Suppressor macrophage treated with lipopolysaccharide for 4 hours (primary cell): ENCODE data around the gene LENEP.

Experiments used
- DNase-seq: peaks from one replicate; pipeline ENCODE4 v3.0.0-alpha.2; 2020

The LENEP gene

GRCh38 chr1:154999571-155000410 lies 6.4 kb downstream of the LENEP start:
- DNase-seq, result no peak

DNA sequence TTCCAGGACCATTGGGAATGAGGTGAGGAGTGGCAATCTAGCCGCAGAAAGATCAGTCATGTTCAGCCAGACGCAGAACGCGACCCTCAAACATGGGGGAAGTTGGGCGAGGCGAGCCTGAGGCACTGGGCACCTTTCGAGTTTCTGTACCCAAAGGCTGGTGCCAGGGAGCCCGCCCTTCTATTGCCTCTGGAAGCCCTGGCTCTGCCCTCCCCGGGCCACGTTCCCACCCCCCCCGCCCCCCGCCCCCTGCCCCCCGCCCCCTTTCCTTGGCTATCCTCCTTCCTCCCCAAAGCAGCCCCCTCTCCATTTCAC lies 7.0 kb downstream of the LENEP start:
- DNase-seq, result no peak

GRCh38 chr1:155000726-155001424 lies 7.5 kb downstream of the LENEP start:
- peak; percentile 70 for DNase-seq

- no peak for DNase-seq
Measured at GRCh38 chr1:155001425-155001674, 8.0 kb downstream of the LENEP start.

DNA sequence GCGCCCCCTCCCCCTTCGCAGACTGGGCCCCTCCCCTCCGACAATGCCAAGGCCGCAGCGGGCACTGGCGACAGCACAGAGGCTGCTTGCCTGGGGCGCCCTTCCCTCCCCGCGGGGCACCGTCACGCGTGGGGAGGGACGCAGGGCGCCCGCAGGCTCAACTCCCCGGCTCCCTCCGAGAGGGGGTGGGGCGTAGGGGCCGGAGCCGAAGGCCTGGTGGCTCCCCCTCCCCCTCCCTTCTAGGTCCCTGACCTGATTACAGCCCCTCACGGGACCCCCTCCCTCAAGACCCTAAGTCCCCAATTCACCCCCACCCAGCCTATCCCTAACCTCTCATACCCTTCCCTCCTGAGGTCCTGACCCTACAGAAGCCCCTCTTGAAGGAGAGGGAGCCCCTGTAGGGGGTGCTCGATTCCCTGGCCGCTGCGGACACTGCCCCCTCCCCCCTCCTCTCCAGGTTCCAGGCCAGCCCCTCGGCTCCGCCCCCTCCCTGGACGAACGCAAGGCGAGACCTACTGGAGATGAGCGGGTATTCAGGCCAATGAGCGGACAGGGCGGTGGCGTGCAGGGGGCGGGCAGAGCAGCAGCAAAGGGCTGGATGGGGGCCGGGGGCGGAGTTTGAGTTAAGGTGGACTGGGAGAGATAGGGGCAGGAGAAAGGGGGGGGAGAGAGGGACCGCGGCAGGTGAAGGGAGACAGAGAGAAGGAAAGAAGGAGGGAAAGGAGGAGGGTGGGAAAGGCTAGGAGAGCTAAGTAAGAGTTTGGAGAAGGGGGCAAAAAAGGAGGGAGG lies 8.5 kb downstream of the LENEP start:
- peak; percentile 99 for DNase-seq

DNA sequence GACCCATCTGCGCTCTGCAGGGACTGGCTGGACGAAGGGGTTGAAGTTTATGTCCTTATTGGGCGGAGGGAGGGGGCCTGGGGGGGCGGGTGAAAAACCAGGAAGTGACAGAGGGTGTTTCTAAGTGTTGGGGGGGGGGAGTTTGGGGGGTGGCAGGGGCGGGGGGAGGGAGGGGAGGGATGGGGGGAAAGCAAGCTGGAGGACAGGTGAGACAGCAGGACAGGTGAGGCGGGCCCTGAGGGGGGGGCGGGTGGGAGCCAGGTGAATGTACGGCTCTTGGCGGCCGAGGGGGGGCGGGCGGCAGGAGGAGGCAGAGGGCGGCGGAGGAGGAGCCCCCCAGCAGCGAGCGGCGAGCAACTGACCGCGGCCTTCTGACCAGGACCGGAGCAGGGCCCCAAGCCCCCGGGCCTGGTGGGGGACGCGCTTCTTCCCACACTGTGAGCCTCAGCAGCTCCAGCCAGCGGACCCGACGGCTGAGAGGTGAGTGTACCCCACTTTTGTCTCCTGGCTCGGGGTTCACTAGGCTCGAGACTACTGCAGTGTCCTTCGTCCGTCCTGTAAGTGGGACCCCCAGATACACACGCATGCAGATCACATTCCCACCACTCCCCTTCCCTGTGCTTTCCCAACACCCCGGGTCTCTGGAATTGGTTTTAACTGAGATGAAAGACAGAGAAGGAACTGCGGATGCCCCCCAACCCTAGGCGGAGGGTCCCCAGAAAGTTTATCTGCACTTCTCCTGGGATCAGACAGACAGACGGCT lies 9.3 kb downstream of the LENEP start, which contains the start of gene ZBTB7B:
ZBTB7B (plus strand) TSS at position 339 of the 763 bp plus-strand sequence. CDS start 11,859 bp downstream, outside the sequence.
- peak; percentile 56 for DNase-seq

GRCh38 chr1:155003227-155003765 lies 9.9 kb downstream of the LENEP start:
- no peak for DNase-seq

GRCh38 chr1:155003766-155004351 lies 10.5 kb downstream of the LENEP start:
- no peak for DNase-seq

DNA sequence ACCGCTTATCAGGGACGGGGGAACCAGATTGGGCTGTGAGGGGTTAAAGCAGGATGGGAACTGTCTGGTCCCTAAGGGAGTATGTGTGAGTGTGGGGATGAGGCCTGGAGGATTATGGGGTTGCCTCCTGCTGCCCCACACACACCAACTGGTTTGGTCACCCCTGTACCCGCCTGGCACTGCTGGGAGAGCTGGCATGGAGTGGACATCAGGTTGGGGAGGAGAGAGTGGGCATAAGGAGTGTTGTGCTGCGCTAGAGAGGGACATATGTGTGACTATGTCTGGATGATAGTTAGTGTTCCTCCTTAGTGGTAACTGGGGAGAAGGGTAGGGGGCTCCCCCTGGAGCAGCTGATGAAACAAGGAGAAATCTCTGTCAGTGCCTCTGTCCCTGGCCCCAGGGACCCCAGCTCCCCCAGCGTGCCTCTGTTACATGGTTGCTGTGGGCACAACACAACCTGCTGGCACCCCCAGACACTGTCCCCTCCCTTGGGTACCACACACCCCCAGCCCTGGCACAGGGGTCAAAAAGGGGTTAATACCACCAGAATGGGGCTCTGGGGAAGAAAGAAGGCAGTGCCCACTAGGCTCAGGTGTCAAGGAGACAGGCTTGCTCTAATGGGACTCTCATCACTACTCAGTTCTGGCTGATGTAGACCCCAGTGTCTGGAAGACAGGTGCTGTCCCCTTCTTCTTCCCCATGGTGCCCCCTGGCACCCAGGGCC lies 11.1 kb downstream of the LENEP start:
- DNase-seq, result no peak

GRCh38 chr1:155005076-155006011 lies 12.0 kb downstream of the LENEP start:
- DNase-seq, result no peak

DNA sequence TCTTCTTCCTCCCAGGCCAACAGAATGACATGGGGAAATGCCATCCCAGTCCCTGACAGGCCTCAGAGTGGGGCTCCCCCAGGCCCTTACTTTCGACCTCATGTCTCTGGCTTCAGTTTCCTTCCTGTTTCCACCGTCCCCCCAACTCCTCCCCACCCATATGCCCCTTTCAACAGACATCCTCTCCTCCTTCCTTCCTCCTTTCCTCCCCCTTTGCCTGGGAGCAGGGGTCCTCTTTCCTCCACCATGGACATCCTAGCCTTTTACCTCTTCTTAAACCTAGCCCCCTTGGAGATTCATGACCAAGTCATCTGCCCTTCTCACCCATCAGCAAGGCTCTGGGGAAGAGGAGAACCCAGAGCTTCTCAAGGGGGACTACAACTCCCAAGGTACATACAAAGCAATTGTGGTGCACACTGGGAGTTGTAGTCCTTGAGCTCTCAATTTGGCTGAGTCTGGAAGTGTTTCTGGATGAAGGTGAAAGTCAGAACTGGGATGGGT lies 13.3 kb downstream of the LENEP start:
- peak; percentile 65 for DNase-seq

DNA sequence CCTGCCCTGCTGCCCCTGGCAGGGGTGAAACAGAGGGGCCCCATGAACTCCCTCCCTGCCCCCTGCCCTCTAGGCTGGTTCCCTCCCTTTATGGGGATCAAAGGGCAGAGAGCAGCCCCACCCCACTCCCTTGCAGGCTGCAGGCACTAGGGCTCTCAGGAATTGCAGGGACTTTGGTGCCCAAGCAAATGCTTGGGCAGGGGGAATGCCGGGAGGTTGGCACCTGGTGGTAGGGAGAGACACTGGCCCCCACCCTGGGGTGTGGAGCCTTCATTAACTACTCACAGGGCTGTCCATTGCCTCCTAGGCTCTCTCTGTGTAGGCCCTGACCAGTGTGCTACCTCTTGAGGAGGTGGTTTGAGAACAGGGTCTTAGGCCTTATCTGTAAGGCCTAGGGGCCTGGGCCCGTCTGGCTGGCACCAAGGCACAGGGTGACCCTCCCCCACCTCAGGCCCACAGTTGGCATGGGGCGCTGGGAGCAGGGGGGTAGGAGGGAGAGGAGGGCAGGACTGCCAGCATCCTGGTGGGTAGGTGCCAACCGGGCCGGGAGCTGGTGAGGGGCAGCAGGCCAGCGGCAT lies 14.0 kb downstream of the LENEP start:
- no peak for DNase-seq

DNA sequence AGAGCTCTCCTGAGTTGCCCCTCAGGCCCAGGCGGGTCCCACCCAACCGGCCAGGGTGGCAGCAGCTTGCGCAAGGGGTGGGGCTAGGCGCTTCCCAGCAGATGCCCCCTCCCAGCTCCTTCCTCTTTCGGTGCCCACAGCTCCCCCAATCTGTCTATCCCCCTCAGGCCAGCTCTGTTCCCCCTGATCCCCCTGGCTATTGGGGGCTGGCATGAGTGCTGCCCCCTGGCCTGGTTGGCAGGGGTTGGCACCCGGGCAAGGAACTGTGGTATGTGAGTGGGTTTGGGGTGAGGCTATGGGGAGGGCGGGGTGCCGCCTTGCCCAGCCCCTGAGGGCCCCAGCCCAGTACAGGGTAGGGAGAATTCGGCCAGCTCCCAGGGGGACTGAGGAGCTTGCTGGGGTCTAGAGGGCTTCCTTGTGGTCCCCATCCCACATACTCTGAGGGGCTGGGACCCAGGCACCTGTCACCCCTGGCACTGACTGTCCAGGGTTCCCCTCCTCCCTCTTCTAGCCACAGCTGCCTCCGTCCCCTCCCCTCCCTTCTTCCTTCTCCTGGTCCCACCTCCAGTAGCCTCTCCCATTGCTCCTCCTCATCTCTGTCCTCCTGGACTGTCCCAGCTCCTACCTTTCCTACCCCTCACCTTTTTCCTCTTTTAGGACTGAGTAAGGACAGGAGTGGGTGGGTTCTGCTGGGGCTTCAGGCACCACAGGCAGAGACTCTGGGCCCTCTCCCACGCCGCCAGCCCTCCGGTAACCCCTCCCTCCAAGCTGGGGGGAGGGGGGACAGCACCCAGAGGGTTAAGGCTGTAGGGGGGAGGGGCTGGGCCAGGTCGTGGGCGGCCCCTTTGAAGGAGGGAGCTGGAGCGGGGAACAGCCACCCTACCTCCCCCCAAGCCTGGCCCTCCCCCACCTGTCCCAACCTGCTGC lies 14.9 kb downstream of the LENEP start:
- DNase-seq, result no peak

DNA sequence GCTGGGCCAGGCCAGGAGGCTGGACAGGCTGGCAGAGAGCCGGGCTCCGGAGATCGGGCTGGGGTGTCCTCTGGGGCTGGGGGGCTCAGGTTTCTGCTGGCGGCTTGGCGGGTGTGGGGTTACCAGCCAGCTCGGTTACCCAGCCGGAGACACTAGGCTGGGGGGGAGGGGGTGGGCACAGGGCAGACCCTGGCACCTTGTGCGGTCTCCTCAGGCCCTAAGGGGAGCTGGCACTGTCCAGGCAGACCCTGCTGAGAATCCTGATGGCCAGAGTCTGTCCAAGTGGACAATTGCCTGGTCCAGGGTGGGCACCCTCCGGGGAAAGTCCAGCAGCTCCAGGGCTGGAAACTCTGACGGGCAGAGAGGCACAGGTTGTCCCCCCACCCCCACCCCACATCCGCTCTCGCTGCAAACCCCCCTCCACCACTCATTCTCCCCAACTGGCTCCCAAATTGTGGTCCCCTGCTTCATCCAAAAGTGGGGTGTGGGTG lies 15.9 kb downstream of the LENEP start:
- DNase-seq, result no peak

GRCh38 chr1:155009742-155010141 lies 16.4 kb downstream of the LENEP start:
- no peak for DNase-seq

GRCh38 chr1:155010211-155010918 lies 17.0 kb downstream of the LENEP start:
- no peak for DNase-seq

- DNase-seq, result no peak
Measured at GRCh38 chr1:155011004-155011416, 17.6 kb downstream of the LENEP start.
